HCT116 (cell line): ENCODE measurements around the gene FBN3. TPM values are rescaled to one million over a fixed set of nuclear protein-coding genes. Genes with fewer than 3 reads are reported as not detected.

Experiments
- ATAC-seq: fragments of 200-7000 bp; cut with Tn5 transposase; 2 replicates; pipeline ENCODE4 v1.9.1; 2020; ENCODE audit warnings: mild to moderate bottlenecking, moderate library complexity
- BruUV-seq: library from RNA; stranded (reverse); fragments of 400-500 nt; replicated peaks from 2 replicates; lab custom pipeline; 2021; lab: Mats Ljungman, UMichigan
- CTCF ChIA-PET: fragments of 300-600 bp; sonication (Branson Sonifier 250); formaldehyde crosslinking; loops from one replicate; lab custom pipeline; 2021; ENCODE audit warnings: antibody characterized with exemption; lab: Charles Lee
- POLR2A ChIA-PET: fragments of 300-600, 350-600 bp; sonication (Branson Sonifier 250); formaldehyde crosslinking; loops from one replicate; lab custom pipeline; 2021; ENCODE audit warnings: antibody characterized with exemption; lab: Charles Lee
- RAD21 ChIA-PET, 2 experiments: fragments of 300-600 bp; sonication (Branson Sonifier 250); formaldehyde crosslinking; loops; one replicate each; lab custom pipeline; 2023; ENCODE audit warnings: low total read pairs in 2 of 2; ENCODE audit not compliant: uncharacterized antibody in 2 of 2, unreplicated experiment in 2 of 2, low non-redundant PET in 1 of 2; lab: Charles Lee
- DNase-seq: peaks from one replicate; pipeline ENCODE4 v3.0.0-alpha.2; 2010; ENCODE audit warnings: low read depth, low spot score
- H2AFZ ChIP-seq: fragments of 200-600 bp; shearing (Covaris generic), sonication (generic); 2 replicates; pipeline ENCODE4 v1.6.1; 2017; ENCODE audit warnings: low read depth, mixed run types, mixed read lengths, antibody characterized with exemption, low read length; ENCODE audit not compliant: poor library complexity, severe bottlenecking
- H3K27ac ChIP-seq: 2 replicates; pipeline ENCODE4 v1.5.1; 2012; ENCODE audit warnings: low read depth, low read length
- H3K27me3 ChIP-seq: fragments of 200-600 bp; sonication (generic); 2 replicates; pipeline ENCODE4 v1.6.1; 2016; ENCODE audit warnings: mixed run types, low read length, mixed read lengths; ENCODE audit not compliant: insufficient read depth
- H3K36me3 ChIP-seq, 2 experiments: fragments of 200-500 bp in 1 of 2; fragments of 200-600 bp in 1 of 2; sonication (Bioruptor generic) in 1 of 2; sonication (generic) in 1 of 2; 2 replicates each; pipeline versions ENCODE4 v1.5.1 to v1.6.1; 2014 to 2016; ENCODE audit warnings: low read length in 2 of 2, inconsistent platforms in 1 of 2, mixed read lengths in 1 of 2, mixed run types in 1 of 2; ENCODE audit not compliant: insufficient read depth in 2 of 2, control insufficient read depth in 1 of 2
- H3K4me1 ChIP-seq, 2 experiments: fragments of 200-600 bp in 1 of 2; sonication (generic) in 1 of 2; 2 replicates each; pipeline versions ENCODE4 v1.5.1 to v1.6.1; 2012 to 2017; ENCODE audit warnings: low read length in 2 of 2, inconsistent platforms in 1 of 2, mild to moderate bottlenecking in 1 of 2, mixed read lengths in 1 of 2, mixed run types in 1 of 2, moderate library complexity in 1 of 2; ENCODE audit not compliant: insufficient read depth in 2 of 2, control insufficient read depth in 1 of 2
- H3K4me2 ChIP-seq: fragments of 200-600 bp; sonication (generic); 2 replicates; pipeline ENCODE4 v1.6.1; 2017; ENCODE audit warnings: mixed run types, low read length, mixed read lengths
- H3K4me3 ChIP-seq, 2 experiments: fragments of 200-600 bp in 1 of 2; sonication (generic) in 1 of 2; replicated peaks in 1 of 2; 2 replicates each; pipeline ENCODE4 v1.5.1; 2011 to 2016; ENCODE audit warnings: low read length in 2 of 2, control low read depth in 1 of 2, low read depth in 1 of 2, mild to moderate bottlenecking in 1 of 2, mixed read lengths in 1 of 2, mixed run types in 1 of 2
- H3K79me2 ChIP-seq: fragments of 200-600 bp; sonication (generic); 2 replicates; pipeline ENCODE4 v1.6.1; 2017; ENCODE audit warnings: mild to moderate bottlenecking, mixed run types, low read length, moderate library complexity, mixed read lengths; ENCODE audit not compliant: insufficient read depth
- H3K9ac ChIP-seq: fragments of 200-600 bp; sonication (generic); 2 replicates; pipeline ENCODE4 v1.6.1; 2016; ENCODE audit warnings: low read length, mixed read lengths
- H3K9me2 ChIP-seq: fragments of 200-600 bp; sonication (generic), shearing (Covaris generic); 2 replicates; pipeline ENCODE4 v1.6.1; 2017; ENCODE audit warnings: mixed run types, mild to moderate bottlenecking, moderate library complexity; ENCODE audit not compliant: insufficient read depth
- H3K9me3 ChIP-seq, 2 experiments: fragments of 200-500 bp in 1 of 2; fragments of 200-600 bp in 1 of 2; sonication (Bioruptor generic) in 1 of 2; sonication (generic) in 1 of 2; 2 replicates each; pipeline ENCODE4 v1.6.1; 2014 to 2017; ENCODE audit warnings: low read length in 2 of 2, mixed read lengths in 2 of 2, inconsistent platforms in 1 of 2, low read depth in 1 of 2, mild to moderate bottlenecking in 1 of 2, mixed run types in 1 of 2, moderate library complexity in 1 of 2; ENCODE audit not compliant: control insufficient read depth in 1 of 2, insufficient read depth in 1 of 2
- H4K20me1 ChIP-seq: fragments of 200-600 bp; sonication (generic), shearing (Covaris generic); 2 replicates; pipeline ENCODE4 v1.6.1; 2017; ENCODE audit warnings: mixed run types, mild to moderate bottlenecking, moderate library complexity; ENCODE audit not compliant: insufficient read depth
- CBX3 ChIP-seq: IDR thresholded peaks from 2 replicates; pipeline ENCODE4 v1.6.1; 2012; ENCODE audit warnings: low read depth
- CEBPB ChIP-seq: IDR thresholded peaks from 2 replicates; pipeline ENCODE4 v1.6.1; 2012; ENCODE audit warnings: low read depth
- CTCF ChIP-seq, 3 experiments: fragments of 200-600 bp in 1 of 3; sonication (generic) in 1 of 3; IDR thresholded peaks in 2 of 3; conservative IDR thresholded peaks in 1 of 3; 2 replicates each; pipeline ENCODE4 v1.5.1; 2012 to 2017; ENCODE audit warnings: low read depth in 2 of 3, low read length in 2 of 3, antibody characterized with exemption in 1 of 3, borderline replicate concordance in 1 of 3, control low read depth in 1 of 3, mild to moderate bottlenecking in 1 of 3, mixed read lengths in 1 of 3, mixed run types in 1 of 3, moderate library complexity in 1 of 3; ENCODE audit not compliant: insufficient read depth in 1 of 3
- EGR1 ChIP-seq: IDR thresholded peaks from 2 replicates; pipeline ENCODE4 v1.6.1; 2012; ENCODE audit warnings: low read depth
- ELF1 ChIP-seq: IDR thresholded peaks from 2 replicates; pipeline ENCODE4 v1.6.1; 2012; ENCODE audit warnings: low read depth, borderline replicate concordance
- EZH2phosphoT487 ChIP-seq: fragments of 200-600 bp; IDR thresholded peaks from 2 replicates; pipeline ENCODE4 v1.6.1; 2018; ENCODE audit warnings: antibody characterized with exemption, borderline replicate concordance
- FOSL1 ChIP-seq: IDR thresholded peaks from 2 replicates; pipeline ENCODE4 v1.6.1; 2012; ENCODE audit warnings: low read depth
- JUND ChIP-seq: IDR thresholded peaks from 2 replicates; pipeline ENCODE4 v1.6.1; 2012
- MAX ChIP-seq: IDR thresholded peaks from 2 replicates; pipeline ENCODE4 v1.6.1; 2012
- POLR2A ChIP-seq: IDR thresholded peaks from 2 replicates; pipeline ENCODE4 v1.7.0; 2011; ENCODE audit warnings: borderline replicate concordance; ENCODE audit not compliant: insufficient read depth, insufficient read length; ENCODE audit errors: extremely low read depth
- POLR2AphosphoS5 ChIP-seq: IDR thresholded peaks from 2 replicates; pipeline ENCODE4 v1.6.1; 2011; ENCODE audit warnings: mild to moderate bottlenecking, low read depth, low read length, moderate library complexity
- REST ChIP-seq: IDR thresholded peaks from 2 replicates; pipeline ENCODE4 v1.6.1; 2012; ENCODE audit warnings: low read depth
- SP1 ChIP-seq: IDR thresholded peaks from 2 replicates; pipeline ENCODE4 v1.6.1; 2012; ENCODE audit warnings: low read depth
- SRF ChIP-seq: IDR thresholded peaks from 2 replicates; pipeline ENCODE4 v1.6.1; 2012; ENCODE audit warnings: low read depth
- ZNF274 ChIP-seq: fragments of 200-500 bp; sonication (Bioruptor generic); IDR thresholded peaks from 2 replicates; pipeline ENCODE4 v1.6.1; 2014; ENCODE audit warnings: mild to moderate bottlenecking, low read depth, low read length, inconsistent platforms
- intact Hi-C: fragments of 100-400 bp; cut with micrococcal nuclease; formaldehyde crosslinking; loops from 2 replicates; pipeline ENCODE4 v1.10.0; 2022
- total RNA-seq: library from RNA; stranded (reverse); gene quantifications from one replicate; pipeline ENCODE4 v1.2.1, GENCODE V29; 2021; ENCODE audit not compliant: unreplicated experiment

The FBN3 gene
- total RNA-seq, 1 experiment from 2014 or later = 6.6 TPM

GRCh38 chr19:8097681-8098567 lies 51.5 kb downstream of the FBN3 start:
- Histone ChIP-seq H3K9me3 (peaks cover 21 to 23% of the 10 kb centered on the region in 2 experiments; a peak in 2 of 4 replicates), H2AFZ (no peak overlapping the region), H3K36me3 (no peaks in the 10 kb centered on the region; a peak in 1 of 4 replicates), H3K4me1 (no peaks in the 10 kb centered on the region), H3K27me3 (no peaks in the 10 kb centered on the region), H4K20me1 (no peaks in the 10 kb centered on the region), H3K9me2 (no peaks in the 10 kb centered on the region), H3K9ac (no peak overlapping the region), H3K79me2 (no peaks in the 10 kb centered on the region), H3K27ac (no peak overlapping the region), H3K4me2 (no peak overlapping the region), H3K4me3 (no peak overlapping the region)
- no TSS peak for BruUV-seq
- ChIA-PET RAD21 (no interaction called here), CTCF (no interaction called here), POLR2A (no interaction called here)
- ATAC-seq (no peak), DNase-seq (no peak)
- TF ChIP-seq EGR1 (no peak), SP1 (no peak), REST (no peak), CBX3 (no peak), ELF1 (no peak), ZNF274 (no peak), CTCF (IDR thresholded peaks at IDR 0.05 in 2 of 3, conservative IDR thresholded peaks at IDR 0.05 in 1 of 3; ENCODE audit: borderline replicate concordance in 1 of 3, insufficient read depth in 1 of 3, low read depth in 2 of 3, low read length in 2 of 3) (no peak), JUND (no peak), POLR2A (no peak), CEBPB (no peak), SRF (no peak), EZH2phosphoT487 (no peak), POLR2AphosphoS5 (no peak), FOSL1 (no peak), MAX (no peak)
- intact Hi-C loops = no loop called here
